HCT116 (cell line): ENCODE data around the gene OPCML. TPM values are rescaled to one million over a fixed set of nuclear protein-coding genes. Genes with fewer than 3 reads are reported as not detected.

Experiments used
- ATAC-seq: fragments of 200-7000 bp; cut with Tn5 transposase; 2 replicates; pipeline ENCODE4 v1.9.1; 2020; ENCODE audit warnings: mild to moderate bottlenecking, moderate library complexity
- BruUV-seq: library from RNA; stranded (reverse); fragments of 400-500 nt; replicated peaks from 2 replicates; lab custom pipeline; 2021; lab: Mats Ljungman, UMichigan
- CTCF ChIA-PET: fragments of 300-600 bp; sonication (Branson Sonifier 250); formaldehyde crosslinking; loops from one replicate; lab custom pipeline; 2021; ENCODE audit warnings: antibody characterized with exemption; lab: Charles Lee
- POLR2A ChIA-PET: fragments of 300-600, 350-600 bp; sonication (Branson Sonifier 250); formaldehyde crosslinking; loops from one replicate; lab custom pipeline; 2021; ENCODE audit warnings: antibody characterized with exemption; lab: Charles Lee
- RAD21 ChIA-PET, 2 experiments: fragments of 300-600 bp; sonication (Branson Sonifier 250); formaldehyde crosslinking; loops; one replicate each; lab custom pipeline; 2023; ENCODE audit warnings: low total read pairs in 2 of 2; ENCODE audit not compliant: uncharacterized antibody in 2 of 2, unreplicated experiment in 2 of 2, low non-redundant PET in 1 of 2; lab: Charles Lee
- DNase-seq: peaks from one replicate; pipeline ENCODE4 v3.0.0-alpha.2; 2010; ENCODE audit warnings: low read depth, low spot score
- H2AFZ ChIP-seq: fragments of 200-600 bp; shearing (Covaris generic), sonication (generic); 2 replicates; pipeline ENCODE4 v1.6.1; 2017; ENCODE audit warnings: low read depth, mixed run types, mixed read lengths, antibody characterized with exemption, low read length; ENCODE audit not compliant: poor library complexity, severe bottlenecking
- H3K27ac ChIP-seq: 2 replicates; pipeline ENCODE4 v1.5.1; 2012; ENCODE audit warnings: low read depth, low read length
- H3K27me3 ChIP-seq: fragments of 200-600 bp; sonication (generic); 2 replicates; pipeline ENCODE4 v1.6.1; 2016; ENCODE audit warnings: mixed run types, low read length, mixed read lengths; ENCODE audit not compliant: insufficient read depth
- H3K36me3 ChIP-seq, 2 experiments: fragments of 200-500 bp in 1 of 2; fragments of 200-600 bp in 1 of 2; sonication (Bioruptor generic) in 1 of 2; sonication (generic) in 1 of 2; 2 replicates each; pipeline versions ENCODE4 v1.5.1 to v1.6.1; 2014 to 2016; ENCODE audit warnings: low read length in 2 of 2, inconsistent platforms in 1 of 2, mixed read lengths in 1 of 2, mixed run types in 1 of 2; ENCODE audit not compliant: insufficient read depth in 2 of 2, control insufficient read depth in 1 of 2
- H3K4me1 ChIP-seq, 2 experiments: fragments of 200-600 bp in 1 of 2; sonication (generic) in 1 of 2; 2 replicates each; pipeline versions ENCODE4 v1.5.1 to v1.6.1; 2012 to 2017; ENCODE audit warnings: low read length in 2 of 2, inconsistent platforms in 1 of 2, mild to moderate bottlenecking in 1 of 2, mixed read lengths in 1 of 2, mixed run types in 1 of 2, moderate library complexity in 1 of 2; ENCODE audit not compliant: insufficient read depth in 2 of 2, control insufficient read depth in 1 of 2
- H3K4me2 ChIP-seq: fragments of 200-600 bp; sonication (generic); 2 replicates; pipeline ENCODE4 v1.6.1; 2017; ENCODE audit warnings: mixed run types, low read length, mixed read lengths
- H3K4me3 ChIP-seq, 2 experiments: fragments of 200-600 bp in 1 of 2; sonication (generic) in 1 of 2; replicated peaks in 1 of 2; 2 replicates each; pipeline ENCODE4 v1.5.1; 2011 to 2016; ENCODE audit warnings: low read length in 2 of 2, control low read depth in 1 of 2, low read depth in 1 of 2, mild to moderate bottlenecking in 1 of 2, mixed read lengths in 1 of 2, mixed run types in 1 of 2
- H3K79me2 ChIP-seq: fragments of 200-600 bp; sonication (generic); 2 replicates; pipeline ENCODE4 v1.6.1; 2017; ENCODE audit warnings: mild to moderate bottlenecking, mixed run types, low read length, moderate library complexity, mixed read lengths; ENCODE audit not compliant: insufficient read depth
- H3K9ac ChIP-seq: fragments of 200-600 bp; sonication (generic); 2 replicates; pipeline ENCODE4 v1.6.1; 2016; ENCODE audit warnings: low read length, mixed read lengths
- H3K9me2 ChIP-seq: fragments of 200-600 bp; sonication (generic), shearing (Covaris generic); 2 replicates; pipeline ENCODE4 v1.6.1; 2017; ENCODE audit warnings: mixed run types, mild to moderate bottlenecking, moderate library complexity; ENCODE audit not compliant: insufficient read depth
- H3K9me3 ChIP-seq, 2 experiments: fragments of 200-500 bp in 1 of 2; fragments of 200-600 bp in 1 of 2; sonication (Bioruptor generic) in 1 of 2; sonication (generic) in 1 of 2; 2 replicates each; pipeline ENCODE4 v1.6.1; 2014 to 2017; ENCODE audit warnings: low read length in 2 of 2, mixed read lengths in 2 of 2, inconsistent platforms in 1 of 2, low read depth in 1 of 2, mild to moderate bottlenecking in 1 of 2, mixed run types in 1 of 2, moderate library complexity in 1 of 2; ENCODE audit not compliant: control insufficient read depth in 1 of 2, insufficient read depth in 1 of 2
- H4K20me1 ChIP-seq: fragments of 200-600 bp; sonication (generic), shearing (Covaris generic); 2 replicates; pipeline ENCODE4 v1.6.1; 2017; ENCODE audit warnings: mixed run types, mild to moderate bottlenecking, moderate library complexity; ENCODE audit not compliant: insufficient read depth
- ATF3 ChIP-seq: IDR thresholded peaks from 2 replicates; pipeline ENCODE4 v1.6.1; 2012
- CBX3 ChIP-seq: IDR thresholded peaks from 2 replicates; pipeline ENCODE4 v1.6.1; 2012; ENCODE audit warnings: low read depth
- CTCF ChIP-seq, 3 experiments: fragments of 200-600 bp in 1 of 3; sonication (generic) in 1 of 3; IDR thresholded peaks in 2 of 3; conservative IDR thresholded peaks in 1 of 3; 2 replicates each; pipeline ENCODE4 v1.5.1; 2012 to 2017; ENCODE audit warnings: low read depth in 2 of 3, low read length in 2 of 3, antibody characterized with exemption in 1 of 3, borderline replicate concordance in 1 of 3, control low read depth in 1 of 3, mild to moderate bottlenecking in 1 of 3, mixed read lengths in 1 of 3, mixed run types in 1 of 3, moderate library complexity in 1 of 3; ENCODE audit not compliant: insufficient read depth in 1 of 3
- EZH2phosphoT487 ChIP-seq: fragments of 200-600 bp; IDR thresholded peaks from 2 replicates; pipeline ENCODE4 v1.6.1; 2018; ENCODE audit warnings: antibody characterized with exemption, borderline replicate concordance
- FOSL1 ChIP-seq: IDR thresholded peaks from 2 replicates; pipeline ENCODE4 v1.6.1; 2012; ENCODE audit warnings: low read depth
- JUND ChIP-seq: IDR thresholded peaks from 2 replicates; pipeline ENCODE4 v1.6.1; 2012
- POLR2A ChIP-seq: IDR thresholded peaks from 2 replicates; pipeline ENCODE4 v1.7.0; 2011; ENCODE audit warnings: borderline replicate concordance; ENCODE audit not compliant: insufficient read depth, insufficient read length; ENCODE audit errors: extremely low read depth
- POLR2AphosphoS5 ChIP-seq: IDR thresholded peaks from 2 replicates; pipeline ENCODE4 v1.6.1; 2011; ENCODE audit warnings: mild to moderate bottlenecking, low read depth, low read length, moderate library complexity
- SP1 ChIP-seq: IDR thresholded peaks from 2 replicates; pipeline ENCODE4 v1.6.1; 2012; ENCODE audit warnings: low read depth
- SRF ChIP-seq: IDR thresholded peaks from 2 replicates; pipeline ENCODE4 v1.6.1; 2012; ENCODE audit warnings: low read depth
- ZNF274 ChIP-seq: fragments of 200-500 bp; sonication (Bioruptor generic); IDR thresholded peaks from 2 replicates; pipeline ENCODE4 v1.6.1; 2014; ENCODE audit warnings: mild to moderate bottlenecking, low read depth, low read length, inconsistent platforms
- intact Hi-C: fragments of 100-400 bp; cut with micrococcal nuclease; formaldehyde crosslinking; loops from 2 replicates; pipeline ENCODE4 v1.10.0; 2022
- total RNA-seq: library from RNA; stranded (reverse); gene quantifications from one replicate; pipeline ENCODE4 v1.2.1, GENCODE V29; 2021; ENCODE audit not compliant: unreplicated experiment

Gene OPCML
- total RNA-seq, 1 experiment from 2014 or later: not detected

- intact Hi-C loops: no loop called here
- Histone ChIP-seq H3K4me1 (no peaks in the 10 kb centered on the region), H2AFZ (no peak overlapping the region), H3K4me3 (no peak overlapping the region), H3K9ac (no peak overlapping the region), H4K20me1 (no peaks in the 10 kb centered on the region), H3K4me2 (no peak overlapping the region), H3K27me3 (no peaks in the 10 kb centered on the region), H3K27ac (no peak overlapping the region), H3K9me3 (peaks cover 14 to 27% of the 10 kb centered on the region in 2 experiments; a peak in 2 of 4 replicates), H3K36me3 (no peaks in the 10 kb centered on the region), H3K79me2 (no peaks in the 10 kb centered on the region), H3K9me2 (no peaks in the 10 kb centered on the region)
- DNase-seq: no peak
- BruUV-seq: no TSS peak
- no peak for TF ChIP-seq ZNF274
- no peak for ATAC-seq
- ChIA-PET RAD21 (no interaction called here), POLR2A (no interaction called here), CTCF (no interaction called here)
Measured at GRCh38 chr11:132544007-132544406, 988.3 kb downstream of the OPCML start.

GRCh38 chr11:132541794-132542193 lies 990.5 kb downstream of the OPCML start:
- ATAC-seq: no peak
- CTCF ChIA-PET: no interaction called here

More at GRCh38 chr11:132541794-132542193, 990.5 kb downstream of the OPCML start:
- POLR2A ChIA-PET: no interaction called here
- no peak overlapping the region for H3K4me3 ChIP-seq
- no peak for DNase-seq
- no peak for TF ChIP-seq EZH2phosphoT487
- no peak for TF ChIP-seq ZNF274
- TF ChIP-seq SRF: no peak
- TF ChIP-seq CTCF (IDR thresholded peaks at IDR 0.05 in 2 of 3, conservative IDR thresholded peaks at IDR 0.05 in 1 of 3; ENCODE audit: borderline replicate concordance in 1 of 3, insufficient read depth in 1 of 3, low read depth in 2 of 3, low read length in 2 of 3): no peak
- no peak for TF ChIP-seq JUND
- no peak for TF ChIP-seq POLR2A
- TF ChIP-seq FOSL1: no peak
- TF ChIP-seq ATF3: no peak
- TF ChIP-seq CBX3: no peak
- no peak for TF ChIP-seq SP1
- no peak for TF ChIP-seq POLR2AphosphoS5
- TF ChIP-seq, all 23 proteins: peak for 0
- Histone ChIP-seq H3K36me3 (no peaks in the 10 kb centered on the region), H3K27me3 (no peaks in the 10 kb centered on the region), H3K4me2 (no peak overlapping the region), H3K9ac (no peak overlapping the region), H4K20me1 (no peaks in the 10 kb centered on the region), H3K4me1 (no peaks in the 10 kb centered on the region), H3K79me2 (no peaks in the 10 kb centered on the region), H2AFZ (no peak overlapping the region), H3K9me2 (no peaks in the 10 kb centered on the region), H3K9me3 (peaks cover 14 to 25% of the 10 kb centered on the region in 2 experiments; a peak in 2 of 4 replicates), H3K27ac (no peak overlapping the region)
- no TSS peak for BruUV-seq
- intact Hi-C loops: no loop called here
- RAD21 ChIA-PET: no interaction called here
